HG03520 (cell line): ENCODE measurements around the gene PEX10.
"Not testable (repeated sequence)": the region's sequence is repeated elsewhere in the genome, so short reads cannot be mapped to it uniquely, and the experiment has no call there.

ENCODE experiments used
- ATAC-seq: cut with Tn5 transposase; IDR thresholded peaks from one replicate; pipeline ENCODE4 v1.9.1; 2021; ENCODE audit warnings: mild to moderate bottlenecking, moderate library complexity; ENCODE audit not compliant: unreplicated experiment

Gene PEX10

GRCh38 chr1:2412395-2412772, at the start of gene PEX10:
Gene PEX10 (minus strand): TSS chr1:2412564. CDS start chr1:2412502, 62 bp downstream.
- peak; percentile 81 for ATAC-seq

GRCh38 chr1:2460996-2461751, 48.8 kb upstream of the PEX10 start:
- ATAC-seq: no peak

GRCh38 chr1:2460203-2460602, 47.8 kb upstream of the PEX10 start:
- no peak for ATAC-seq

- ATAC-seq: no peak
Measured at GRCh38 chr1:2459757-2460156, 47.4 kb upstream of the PEX10 start.

- ATAC-seq: not testable (repeated sequence)
Measured at GRCh38 chr1:2459102-2459753, 46.9 kb upstream of the PEX10 start.

- ATAC-seq: no peak
Measured at GRCh38 chr1:2458687-2459086, 46.3 kb upstream of the PEX10 start.

- no peak for ATAC-seq
Measured at GRCh38 chr1:2457444-2457843, 45.1 kb upstream of the PEX10 start.

GRCh38 chr1:2455757-2456156, 43.4 kb upstream of the PEX10 start:
- no peak for ATAC-seq

GRCh38 chr1:2454227-2454626, 41.9 kb upstream of the PEX10 start:
- ATAC-seq: no peak

- no peak for ATAC-seq
Measured at GRCh38 chr1:2452932-2453315, 40.6 kb upstream of the PEX10 start.

GRCh38 chr1:2452201-2452931, 40.0 kb upstream of the PEX10 start:
- no peak for ATAC-seq

GRCh38 chr1:2451741-2452140, 39.4 kb upstream of the PEX10 start:
- no peak for ATAC-seq

- no peak for ATAC-seq
Measured at GRCh38 chr1:2449636-2450454, 37.5 kb upstream of the PEX10 start.

GRCh38 chr1:2448098-2448445, 35.7 kb upstream of the PEX10 start:
- ATAC-seq: no peak

- ATAC-seq: no peak
Measured at GRCh38 chr1:2447276-2448097, 35.1 kb upstream of the PEX10 start.

- no peak for ATAC-seq
Measured at GRCh38 chr1:2446861-2447260, 34.5 kb upstream of the PEX10 start.

- no peak for ATAC-seq
Measured at GRCh38 chr1:2446394-2446793, 34.0 kb upstream of the PEX10 start.

GRCh38 chr1:2445823-2446215, 33.5 kb upstream of the PEX10 start:
- no peak for ATAC-seq

- no peak for ATAC-seq
Measured at GRCh38 chr1:2445162-2445822, 32.9 kb upstream of the PEX10 start.

GRCh38 chr1:2444138-2444591, 31.8 kb upstream of the PEX10 start:
- no peak for ATAC-seq
